Uterus (tissue), 4 donors: ENCODE data around the gene LMNA. TPM values are rescaled to one million over a fixed set of nuclear protein-coding genes. Genes with fewer than 3 reads are reported as not detected.

Source experiments
- DNase-seq, 2 donors: peaks; one replicate each; pipeline ENCODE4 v3.0.0-alpha.2; 2019 to 2020
- H3K27ac ChIP-seq, 2 donors: fragments of 200-600 bp; sonication (generic); 1 replicate in 1 of 2; 2 replicates in 1 of 2; pipeline ENCODE4 v1.5.1; 2016 to 2018
- H3K27me3 ChIP-seq, 2 donors: fragments of 200-600 bp; sonication (generic); one replicate each; pipeline ENCODE4 v1.5.1; 2018 to 2019; ENCODE audit warnings: control low read depth in 1 of 2
- H3K36me3 ChIP-seq, 2 donors: fragments of 200-600 bp; sonication (generic); one replicate each; pipeline ENCODE4 v1.5.1; 2019; ENCODE audit warnings: control low read depth in 1 of 2
- H3K4me1 ChIP-seq, 2 donors: fragments of 200-600 bp; sonication (generic); one replicate each; pipeline ENCODE4 v1.5.1; 2018 to 2019; ENCODE audit warnings: control low read depth in 1 of 2
- H3K4me3 ChIP-seq, 2 donors: fragments of 200-600 bp; sonication (generic); 1 replicate in 1 of 2; 2 replicates in 1 of 2; pipeline ENCODE4 v1.5.1; 2018 to 2019; ENCODE audit warnings: mild to moderate bottlenecking in 1 of 2
- H3K9me3 ChIP-seq, 2 donors: fragments of 200-600 bp; sonication (generic); one replicate each; pipeline ENCODE4 v1.5.1; 2019; ENCODE audit warnings: control low read depth in 1 of 2
- CTCF ChIP-seq, 4 experiments: fragments of 200-600 bp in 2 of 4; fragments of 450-650 bp in 2 of 4; sonication (generic) in 2 of 4; IDR thresholded peaks; one replicate each; pipeline ENCODE4 v1.5.1; 2016 to 2019; ENCODE audit warnings: antibody characterized with exemption in 4 of 4, mild to moderate bottlenecking in 2 of 4, moderate library complexity in 1 of 4
- POLR2A ChIP-seq, 2 donors: fragments of 450-650 bp; IDR thresholded peaks; one replicate each; pipeline ENCODE4 v1.6.1; 2016; ENCODE audit warnings: antibody characterized with exemption in 2 of 2, mild to moderate bottlenecking in 1 of 2, moderate library complexity in 1 of 2
- intact Hi-C: fragments of 100-400 bp; cut with DNase I; formaldehyde crosslinking; loops from one replicate; pipeline ENCODE4 v1.15.1; 2023; ENCODE audit warnings: low total_unique reads
- total RNA-seq, 4 donors: library from RNA; depleted of rRNA in 3 of 4; stranded (reverse); fragments of >200 nt in 3 of 4; gene quantifications; one replicate each; pipeline versions ENCODE4 v1.1.0 to v1.2.4, GENCODE V29; 2014 to 2023
- donor health status: DM: yes; HTN: yes; CAD: no.

LMNA gene
- total RNA-seq, 4 donors from 2014 or later, result 245 to 533 (median 373) TPM

GRCh38 chr1:156081917-156082308 is 32.6 kb upstream of the LMNA start:
- Histone ChIP-seq H3K9me3 (no peaks in the 10 kb centered on the region), H3K4me3 (peak overlapping the region; percentile 79 to 97), H3K27me3 (no peaks in the 10 kb centered on the region), H3K36me3 (no peaks in the 10 kb centered on the region), H3K4me1 (no peaks in the 10 kb centered on the region), H3K27ac (peak overlapping the region; percentile 75 to 85)
- TF ChIP-seq POLR2A (IDR thresholded peaks at IDR 0.05) (no peak), CTCF (IDR thresholded peaks at IDR 0.05) (no peak)
- intact Hi-C loops, result no loop called here
- DNase-seq, result no peak

GRCh38 chr1:156082309-156083091 is 32.0 kb upstream of the LMNA start, which contains the start of gene MEX3A:
TSS of gene MEX3A (minus strand) at chr1:156082465. CDS start at chr1:156081998, 467 bp downstream.
- no peaks in the 10 kb centered on the region for H3K36me3 ChIP-seq
- no peaks in the 10 kb centered on the region for H3K4me1 ChIP-seq
- intact Hi-C loops, result no loop called here
- no peak for TF ChIP-seq POLR2A (IDR thresholded peaks at IDR 0.05)
- TF ChIP-seq CTCF (IDR thresholded peaks at IDR 0.05), result peak in 2 of 4 experiments; percentile 8 to 14
- peak within 1 kb of the TSS; percentile 79 to 97 for H3K4me3 ChIP-seq
- no peaks in the 10 kb centered on the region for H3K27me3 ChIP-seq
- H3K9me3 ChIP-seq, result no peaks in the 10 kb centered on the region
- peak; percentile 74 to 78 for DNase-seq
- H3K27ac ChIP-seq, result peak within 1 kb of the TSS; percentile 75 to 85

GRCh38 chr1:156083800-156084790 is 30.4 kb upstream of the LMNA start:
- Histone ChIP-seq H3K9me3 (no peaks in the 10 kb centered on the region), H3K4me1 (no peaks in the 10 kb centered on the region), H3K27ac (no peak overlapping the region), H3K36me3 (no peaks in the 10 kb centered on the region), H3K4me3 (no peak overlapping the region), H3K27me3 (no peaks in the 10 kb centered on the region)
- TF ChIP-seq CTCF (IDR thresholded peaks at IDR 0.05) (no peak), POLR2A (IDR thresholded peaks at IDR 0.05) (no peak)
- intact Hi-C loops, result no loop called here
- no peak for DNase-seq

- DNase-seq, result no peak
- Histone ChIP-seq H3K27ac (no peak overlapping the region), H3K27me3 (no peaks in the 10 kb centered on the region), H3K4me3 (no peak overlapping the region), H3K4me1 (no peaks in the 10 kb centered on the region), H3K36me3 (no peaks in the 10 kb centered on the region), H3K9me3 (no peaks in the 10 kb centered on the region)
- TF ChIP-seq CTCF (IDR thresholded peaks at IDR 0.05) (no peak), POLR2A (IDR thresholded peaks at IDR 0.05) (no peak)
- intact Hi-C loops, result no loop called here
Measured at GRCh38 chr1:156086256-156086662, 28.3 kb upstream of the LMNA start.
